Activated T-cell treated with anti-CD3 and anti-CD28 coated beads, Interleukin-2, amount 50 U/mL, for 1 hour (primary cell): ENCODE data around the gene RELN.

Experiments used
- DNase-seq: peaks from one replicate; pipeline ENCODE4 v3.0.0-alpha.2; 2020

The RELN gene

DNA sequence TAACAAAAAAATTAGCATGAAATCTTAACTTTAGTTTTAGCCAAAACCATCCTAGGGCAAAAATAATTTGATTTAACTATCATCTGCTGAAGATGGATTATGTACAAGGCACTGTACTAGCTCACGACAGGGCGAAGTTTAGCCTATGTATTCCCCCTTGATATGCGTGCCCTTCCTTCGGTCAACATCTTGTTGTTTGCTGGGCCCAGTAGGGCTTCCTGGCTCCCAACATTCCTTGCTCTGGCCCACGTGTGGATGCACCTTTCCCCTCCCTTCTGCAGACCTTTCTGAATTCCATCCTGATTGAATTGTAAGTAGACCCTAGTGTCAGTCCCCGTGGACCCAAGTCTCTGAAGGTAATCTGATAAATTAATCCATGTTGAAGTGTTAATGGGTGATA is 212.0 kb downstream of the RELN start:
- DNase-seq: no peak

DNA sequence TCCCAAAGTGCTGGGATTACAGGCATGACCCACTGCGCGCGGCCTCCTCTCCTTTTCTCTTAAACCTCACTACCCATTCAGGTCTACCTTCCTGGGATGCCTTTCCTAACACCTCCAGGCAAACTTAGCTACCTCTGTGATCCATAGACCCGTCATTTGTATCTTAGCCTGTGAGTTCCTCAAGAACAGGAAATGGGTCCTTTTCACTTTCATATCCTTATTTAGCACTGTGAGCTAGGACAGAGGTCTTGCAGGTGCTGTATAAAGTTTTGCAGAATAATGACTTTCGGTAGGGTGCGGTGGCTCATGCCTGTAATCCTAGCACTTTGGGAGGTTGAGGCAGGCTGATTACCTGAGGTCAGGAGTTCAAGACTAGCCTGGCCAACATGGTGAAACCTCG is 215.7 kb downstream of the RELN start:
- DNase-seq: no peak

DNA sequence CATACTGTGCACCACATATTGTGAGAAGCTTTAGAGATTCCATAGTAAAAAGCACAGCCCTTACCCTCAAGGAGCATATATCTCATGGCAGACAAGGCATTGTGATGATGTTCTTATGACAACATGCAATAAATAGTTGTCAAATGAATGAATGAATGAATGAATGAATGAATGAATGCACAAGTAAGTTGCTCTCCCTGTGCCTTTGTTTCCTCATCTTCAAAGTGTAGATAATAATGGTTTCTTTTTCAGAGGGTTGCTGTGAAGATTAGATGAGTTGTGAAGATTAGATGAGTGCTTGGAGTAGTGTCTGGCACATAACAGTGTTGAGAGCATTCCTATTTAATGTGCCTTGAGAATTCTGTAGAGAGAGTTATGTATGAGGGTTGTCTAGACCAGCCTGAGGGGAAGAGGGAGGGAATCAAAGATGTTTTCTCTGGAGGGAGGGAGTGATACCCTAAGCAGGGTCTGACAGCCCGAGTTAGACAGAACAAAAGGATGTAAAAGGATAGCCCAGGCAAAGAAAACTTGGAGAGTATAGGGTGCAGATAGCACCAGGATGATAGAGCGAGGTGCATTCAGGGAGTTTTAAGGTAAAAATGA is 217.2 kb downstream of the RELN start:
- no peak for DNase-seq

DNA sequence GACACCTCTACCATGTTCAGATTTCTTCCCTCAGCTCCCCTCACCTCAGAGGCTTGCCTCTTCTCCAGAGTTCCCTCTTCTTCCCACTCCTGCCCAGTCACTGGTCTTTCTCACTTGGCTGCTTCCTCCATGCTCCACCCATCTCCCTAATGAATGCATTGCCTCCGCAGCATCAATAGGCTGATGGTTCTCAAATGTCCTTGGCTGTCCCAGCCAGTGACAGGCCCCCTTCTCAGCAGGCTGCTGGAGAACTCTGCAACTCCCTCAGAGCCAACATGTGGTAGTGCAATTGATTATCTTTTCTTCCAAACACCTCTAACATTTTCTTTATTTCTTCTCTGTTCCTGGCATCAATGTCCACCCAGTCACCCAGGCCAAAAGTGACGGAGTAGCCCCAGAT is 218.2 kb downstream of the RELN start:
- no peak for DNase-seq

DNA sequence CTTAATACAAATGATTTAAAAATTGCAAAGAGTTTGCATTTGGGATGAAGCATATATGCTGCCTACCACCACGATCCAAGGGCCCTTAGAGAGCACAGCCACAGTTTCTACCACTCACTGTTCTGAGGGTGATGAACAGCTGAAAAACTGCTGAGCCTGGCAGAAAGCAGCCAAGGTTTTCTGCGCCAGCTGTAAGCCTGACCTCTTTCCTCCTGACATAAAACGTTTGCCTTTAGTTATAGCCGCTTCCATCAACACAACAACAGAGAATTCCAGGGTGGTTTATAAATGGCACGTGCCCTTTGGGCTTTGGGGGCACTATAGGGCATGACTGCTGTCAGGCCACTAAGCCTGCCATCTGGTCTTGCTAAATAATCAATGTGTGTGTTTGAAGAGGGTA is 222.8 kb downstream of the RELN start:
- DNase-seq: no peak

DNA sequence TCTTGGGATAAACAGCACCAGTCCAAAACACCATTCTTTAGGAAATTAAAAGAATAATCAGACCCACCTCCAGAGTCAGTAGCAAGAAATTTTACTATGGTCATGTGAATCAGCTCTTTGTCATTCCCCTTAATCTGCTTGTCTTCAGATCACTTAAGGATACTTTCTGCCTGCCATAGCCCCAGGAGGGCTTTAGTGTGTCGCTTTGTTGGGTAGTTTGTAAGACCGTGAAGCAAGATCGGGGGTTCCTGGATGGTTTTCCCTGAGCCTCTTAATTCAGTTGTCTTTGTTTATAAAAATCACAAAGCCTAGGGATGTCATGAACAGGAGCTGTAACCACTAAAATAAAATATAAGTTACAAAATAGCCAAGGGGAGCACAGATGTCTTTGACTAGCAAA is 223.6 kb downstream of the RELN start:
- no peak for DNase-seq

DNA sequence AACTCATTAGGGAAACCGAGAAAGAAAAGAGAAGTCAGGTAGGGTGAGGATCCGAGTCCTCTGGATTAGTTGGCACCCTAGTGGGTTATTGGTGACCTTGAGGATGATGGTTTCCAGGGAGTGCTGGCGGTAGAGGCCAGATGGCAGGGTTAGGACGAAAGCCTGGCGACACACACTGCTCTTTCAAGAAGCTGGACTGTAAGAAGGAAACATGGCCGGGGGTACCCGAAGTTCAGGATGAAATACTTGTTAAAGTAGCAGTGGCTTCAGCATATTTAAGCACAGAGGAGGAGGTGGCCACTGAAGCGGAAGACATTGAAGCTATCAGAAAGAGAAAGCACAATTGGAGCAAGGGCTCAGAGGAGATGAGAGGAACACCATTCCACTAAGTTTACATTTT is 224.6 kb downstream of the RELN start:
- DNase-seq: no peak

DNA sequence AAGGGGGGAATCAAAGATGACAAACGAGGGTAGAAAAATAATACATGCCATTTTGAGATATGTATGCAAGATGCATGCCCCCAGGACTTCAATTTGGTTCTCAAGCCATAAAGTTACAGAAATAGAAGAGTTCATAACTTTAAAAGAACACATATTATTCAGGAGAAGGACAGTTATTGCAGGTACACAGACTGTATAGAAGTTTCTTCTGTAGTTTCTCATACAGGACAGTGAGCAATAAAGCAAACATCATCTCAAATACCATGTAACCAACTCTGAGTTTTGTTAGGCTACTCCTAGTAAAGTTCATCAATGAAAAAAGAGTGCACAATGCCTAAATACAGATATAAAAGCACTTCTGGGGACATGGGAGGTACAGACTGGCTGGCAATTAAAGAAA is 226.6 kb downstream of the RELN start:
- no peak for DNase-seq

DNA sequence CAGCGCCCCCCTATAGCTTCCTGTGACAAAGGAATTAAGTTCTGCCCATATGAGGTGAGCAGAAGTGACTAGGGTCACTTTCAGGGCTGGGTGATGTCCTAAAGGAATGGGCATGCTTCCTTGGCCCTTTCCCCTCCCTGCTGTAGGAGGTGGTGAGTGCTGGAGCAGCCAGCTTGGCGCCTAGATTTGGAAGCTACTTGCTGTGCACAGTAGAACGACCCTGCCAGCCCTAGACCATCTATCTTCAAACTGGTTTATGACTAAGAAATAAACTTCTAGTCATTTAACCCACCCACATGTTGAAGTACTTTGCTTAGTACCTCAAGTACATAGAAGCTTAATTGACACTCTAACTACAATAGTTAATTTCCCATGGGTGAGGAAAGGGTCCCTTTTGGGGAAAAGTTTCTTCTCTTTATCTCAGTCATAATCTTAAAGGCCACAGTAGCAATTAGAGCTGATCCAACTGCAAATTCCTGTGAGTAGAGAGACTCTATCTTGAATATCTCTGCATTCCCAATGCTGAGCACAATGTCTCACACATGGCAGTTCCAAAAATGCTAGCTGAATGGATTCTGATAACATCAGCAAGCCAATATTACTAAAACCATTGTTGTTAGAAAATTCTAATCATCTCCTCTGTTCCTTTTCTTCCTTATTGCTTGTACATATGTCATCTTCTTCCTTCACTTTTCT is 227.2 kb downstream of the RELN start:
- no peak for DNase-seq

DNA sequence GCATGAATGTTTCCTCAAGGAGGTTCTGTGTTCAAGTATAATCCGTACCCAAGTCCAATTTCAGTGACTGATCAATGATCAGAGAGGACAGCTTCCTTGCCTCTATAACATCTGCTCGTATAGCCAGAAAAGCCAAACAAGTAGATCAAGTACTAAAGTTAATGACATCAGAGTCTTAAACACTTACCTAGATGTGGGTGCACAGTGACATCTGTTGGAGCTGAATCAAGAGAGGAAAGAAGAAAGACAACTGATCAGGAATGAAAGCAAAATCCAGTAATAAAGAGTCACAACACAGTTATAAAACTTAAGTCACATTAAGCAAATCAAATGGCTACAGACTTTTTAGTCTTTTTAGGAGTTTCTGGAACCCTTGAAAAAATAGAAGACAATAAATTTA is 236.5 kb downstream of the RELN start:
- DNase-seq: no peak

DNA sequence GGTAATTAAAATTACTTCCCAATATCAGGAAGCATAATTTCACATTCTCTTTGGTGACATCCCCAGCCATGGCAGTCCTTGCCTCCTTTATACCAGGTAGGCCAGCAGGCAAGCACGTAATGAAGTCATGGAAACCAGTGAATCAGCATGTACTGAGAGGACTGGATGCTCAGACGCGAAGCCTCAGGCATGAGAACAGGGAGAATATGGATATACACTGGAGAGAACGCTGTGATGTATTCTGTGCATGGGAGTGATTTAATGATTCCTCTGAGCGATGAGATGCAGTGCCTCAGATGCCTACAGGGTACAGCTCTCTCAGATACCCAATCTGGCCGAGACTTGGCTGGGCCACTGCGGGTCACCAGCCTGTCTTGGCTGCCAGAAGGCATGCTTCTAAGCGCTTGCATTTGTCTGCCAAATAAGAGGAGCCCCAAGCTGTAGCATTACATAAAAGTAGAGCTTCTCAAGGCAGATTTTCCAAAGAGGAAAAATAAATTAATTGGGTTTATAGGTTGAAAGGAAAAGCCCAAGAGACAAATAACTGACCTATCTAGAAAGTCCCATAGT is 238.1 kb downstream of the RELN start:
- DNase-seq: no peak

DNA sequence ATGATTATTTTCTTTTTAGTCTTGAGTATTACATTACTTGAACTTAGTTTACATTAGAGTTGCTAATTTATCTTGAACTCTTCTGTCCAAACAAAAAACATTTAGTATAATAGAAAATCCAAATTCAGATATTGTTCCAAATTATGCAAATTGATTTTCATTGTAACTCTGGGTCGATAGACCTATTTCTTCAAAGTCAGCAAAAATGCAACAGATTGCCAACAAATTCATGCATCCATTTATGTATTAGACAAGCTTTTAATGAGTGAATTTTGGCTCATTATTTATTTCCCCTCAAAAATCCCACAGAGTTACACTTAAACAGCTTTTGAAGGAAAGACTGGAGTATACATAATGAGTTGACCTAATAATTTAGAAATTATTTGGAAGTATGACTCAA is 240.8 kb downstream of the RELN start:
- no peak for DNase-seq

DNA sequence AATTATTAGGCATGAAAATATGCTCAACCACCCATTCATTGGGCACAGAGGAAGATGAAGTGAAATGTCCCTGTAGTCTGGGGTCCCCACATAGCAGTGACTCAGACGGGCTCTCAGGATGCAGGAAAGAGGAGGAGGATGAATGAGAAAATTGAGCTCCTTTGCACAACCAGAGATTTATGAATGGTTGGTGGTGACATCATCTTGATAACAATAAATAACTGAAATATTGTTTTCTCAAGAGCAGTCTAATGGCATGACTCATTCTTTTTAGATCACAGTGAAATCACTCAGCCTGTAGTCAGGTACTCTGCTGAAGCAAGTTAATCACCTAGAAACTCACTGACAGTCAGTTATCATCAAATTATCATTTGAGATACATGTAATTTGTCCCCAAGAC is 254.1 kb downstream of the RELN start:
- no peak for DNase-seq

DNA sequence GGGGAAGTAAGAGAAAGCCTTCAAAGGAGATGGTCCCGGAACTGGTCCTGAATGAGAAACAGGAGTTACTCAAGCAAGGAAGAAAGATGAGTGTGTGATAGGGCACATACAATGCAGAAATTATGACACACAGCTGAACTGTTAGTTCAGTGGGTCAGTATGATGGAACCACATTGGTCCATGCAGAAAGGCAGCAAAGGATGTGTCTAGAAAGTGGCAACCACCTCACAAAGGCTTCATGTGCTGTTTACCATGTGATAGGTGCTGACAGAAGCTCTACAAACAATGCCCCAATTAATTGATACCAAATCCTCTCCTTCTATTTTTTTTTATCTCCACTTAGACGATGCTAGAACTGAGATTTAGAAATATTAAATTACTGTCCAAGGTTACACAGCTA is 258.3 kb downstream of the RELN start:
- no peak for DNase-seq

DNA sequence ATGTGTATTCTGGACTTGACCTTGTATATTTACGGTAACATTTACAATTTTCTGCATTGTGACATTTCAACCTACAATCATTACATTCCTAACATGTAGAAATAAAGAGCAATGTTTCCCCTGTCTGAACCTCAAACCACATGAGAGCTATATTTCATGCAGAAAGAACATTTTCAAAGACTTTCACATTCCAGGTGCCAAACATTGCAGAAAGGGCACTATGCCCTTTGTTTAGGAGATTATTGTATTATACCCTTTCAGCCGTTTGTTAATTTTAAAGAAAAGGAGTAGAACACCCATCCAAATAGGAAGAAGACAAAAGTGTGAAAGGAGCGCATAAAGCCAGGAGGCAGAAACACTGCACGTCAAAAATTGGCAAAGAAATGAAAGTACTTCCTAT is 260.4 kb downstream of the RELN start:
- no peak for DNase-seq

DNA sequence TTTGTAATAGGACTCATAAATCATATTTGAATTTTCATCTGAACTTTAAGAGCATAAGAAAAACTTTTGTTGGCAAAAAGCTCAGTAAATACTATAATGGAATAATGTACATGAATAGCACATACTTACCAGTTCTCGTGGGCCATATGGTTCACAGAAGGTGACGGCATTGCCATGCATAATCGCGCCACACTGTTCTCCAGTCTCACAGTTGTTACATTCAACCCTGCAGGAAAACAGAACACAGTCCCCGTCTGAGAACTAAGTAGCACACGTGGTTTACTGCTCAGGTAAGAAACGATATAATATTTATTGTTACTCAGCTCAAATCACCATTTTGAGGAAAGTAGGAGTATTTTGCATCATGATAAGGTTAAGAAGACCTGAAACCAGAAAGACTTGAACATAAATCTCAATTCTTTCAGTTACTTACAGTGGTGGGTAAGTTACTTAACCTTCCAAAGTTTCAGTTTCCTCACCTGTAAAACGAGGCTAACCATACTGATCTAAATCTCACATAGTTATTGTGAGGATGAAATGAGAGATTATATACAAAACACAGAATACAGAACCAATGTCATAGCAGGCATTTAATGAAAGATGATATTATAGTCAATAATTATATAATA is 261.4 kb downstream of the RELN start:
- no peak for DNase-seq

DNA sequence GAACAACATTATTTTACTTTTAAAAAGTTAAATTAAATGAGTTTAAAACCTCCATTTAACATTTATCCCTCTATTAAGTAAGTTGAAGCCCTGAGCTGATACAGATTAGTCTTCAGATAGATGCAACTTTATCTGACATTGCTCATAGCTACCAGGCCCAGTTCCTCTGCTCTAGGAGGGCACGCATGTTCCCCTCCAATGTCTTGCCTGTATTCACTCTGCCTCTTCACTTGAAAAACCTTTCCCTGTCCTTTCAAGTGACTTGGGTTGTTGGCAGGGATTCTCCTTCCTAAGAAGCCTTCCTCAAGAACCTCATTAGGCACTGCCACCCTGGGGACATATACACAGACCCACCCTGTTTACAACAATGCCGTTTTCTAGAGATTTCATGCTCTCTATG is 270.4 kb downstream of the RELN start:
- DNase-seq: no peak

DNA sequence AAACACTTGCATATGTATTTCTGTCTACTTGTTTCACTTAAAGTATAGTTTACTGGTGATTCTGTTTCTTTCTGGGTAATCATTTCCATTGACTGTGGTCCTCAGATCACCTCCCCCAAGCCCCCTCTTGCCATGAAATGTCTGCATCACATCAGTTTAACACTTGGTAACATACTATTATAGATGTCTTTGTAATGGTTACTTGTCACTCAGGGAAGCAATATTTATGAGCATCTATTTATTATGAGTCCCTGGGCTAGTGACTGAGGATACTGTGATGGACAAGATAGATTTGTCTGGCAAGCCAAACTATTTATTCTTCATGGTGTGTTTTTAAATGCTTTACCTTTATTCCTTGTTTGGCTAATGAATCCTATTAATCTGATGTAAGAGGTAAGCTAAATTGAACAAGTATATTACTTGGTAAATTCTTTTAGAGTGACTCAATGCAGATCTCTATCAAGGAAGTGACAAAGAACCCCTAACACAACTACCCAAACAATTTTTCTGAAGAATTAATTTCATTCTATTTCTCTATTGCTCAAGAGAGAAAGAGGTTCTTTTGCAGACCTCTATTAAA is 270.9 kb downstream of the RELN start:
- no peak for DNase-seq

DNA sequence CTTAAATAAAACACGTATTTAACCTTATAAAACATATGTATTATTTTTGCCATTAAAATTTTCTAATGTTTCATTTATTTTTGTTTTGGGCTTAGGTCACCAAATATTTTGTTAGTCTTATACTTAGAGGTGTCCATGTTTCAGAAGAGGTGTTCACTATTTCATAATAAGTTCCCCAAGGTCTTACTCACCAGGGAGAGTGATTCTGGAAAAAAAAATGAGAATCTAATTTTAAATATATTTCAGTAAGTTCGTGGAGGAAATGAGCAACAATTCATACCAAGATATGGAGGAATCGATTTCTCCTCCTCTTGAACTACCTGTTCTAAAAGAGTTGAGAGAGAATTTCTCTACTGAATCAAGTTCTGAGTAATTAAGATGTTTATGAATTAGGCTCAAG is 271.9 kb downstream of the RELN start:
- DNase-seq: no peak

DNA sequence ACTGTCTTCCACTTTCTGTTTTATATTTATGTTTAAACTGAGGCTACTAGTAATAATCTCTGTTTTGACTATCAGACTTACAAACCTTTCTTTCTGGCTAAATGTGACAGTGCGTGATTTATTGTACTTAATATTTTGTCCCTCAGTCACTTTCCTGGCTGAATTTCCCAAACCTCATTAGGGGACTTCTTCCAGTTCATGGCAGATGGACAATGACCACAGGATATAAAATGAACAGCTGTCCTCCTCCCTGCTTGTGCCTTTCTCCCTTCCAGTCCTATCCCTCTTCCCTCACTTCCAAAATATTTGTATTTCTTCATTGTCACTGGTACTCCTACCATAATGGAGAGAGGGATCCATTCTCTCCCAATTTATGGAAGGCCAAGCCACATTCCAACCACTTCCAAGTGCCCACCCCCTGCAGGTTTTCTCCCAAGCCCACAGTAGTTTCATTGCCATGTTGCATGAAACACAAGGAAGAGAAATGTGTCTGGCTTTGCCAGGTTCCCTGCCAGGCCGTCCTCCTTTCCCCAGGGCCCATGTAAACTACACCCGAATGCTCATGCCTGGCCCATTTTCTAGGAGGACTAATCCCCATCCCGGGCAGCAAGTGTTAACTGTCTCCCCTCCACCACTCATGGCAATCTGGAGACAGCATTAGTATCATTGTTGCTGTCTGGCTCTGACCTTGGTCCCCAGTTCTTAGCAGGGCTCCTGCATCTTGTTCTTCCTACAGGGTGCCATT is 273.9 kb downstream of the RELN start:
- no peak for DNase-seq

DNA sequence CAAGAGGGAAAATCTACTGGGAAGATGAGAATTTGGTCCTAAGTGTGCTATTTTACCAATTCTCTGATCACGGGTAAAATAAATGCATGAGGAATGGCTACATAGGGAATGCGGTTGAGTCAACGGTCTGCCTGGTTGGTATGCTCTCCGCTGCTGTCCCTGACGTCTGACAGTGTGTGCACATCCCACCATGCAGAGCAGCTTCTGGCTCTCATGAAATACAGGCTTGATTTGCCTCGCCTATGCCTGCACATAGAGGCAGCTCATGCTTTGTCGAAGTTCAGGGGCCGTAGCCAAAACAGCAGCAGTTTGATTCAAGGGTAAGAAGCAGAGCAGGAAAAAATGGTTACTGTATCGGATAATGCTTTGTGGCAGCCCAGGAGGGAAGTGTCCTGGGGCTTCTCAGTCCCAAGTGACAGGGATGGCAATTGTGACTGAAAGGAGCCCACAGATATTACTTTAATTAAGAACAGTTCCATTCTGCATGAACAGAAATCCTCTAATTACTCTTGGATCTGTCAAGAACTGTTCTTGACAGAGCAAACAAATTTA is 275.0 kb downstream of the RELN start:
- no peak for DNase-seq

DNA sequence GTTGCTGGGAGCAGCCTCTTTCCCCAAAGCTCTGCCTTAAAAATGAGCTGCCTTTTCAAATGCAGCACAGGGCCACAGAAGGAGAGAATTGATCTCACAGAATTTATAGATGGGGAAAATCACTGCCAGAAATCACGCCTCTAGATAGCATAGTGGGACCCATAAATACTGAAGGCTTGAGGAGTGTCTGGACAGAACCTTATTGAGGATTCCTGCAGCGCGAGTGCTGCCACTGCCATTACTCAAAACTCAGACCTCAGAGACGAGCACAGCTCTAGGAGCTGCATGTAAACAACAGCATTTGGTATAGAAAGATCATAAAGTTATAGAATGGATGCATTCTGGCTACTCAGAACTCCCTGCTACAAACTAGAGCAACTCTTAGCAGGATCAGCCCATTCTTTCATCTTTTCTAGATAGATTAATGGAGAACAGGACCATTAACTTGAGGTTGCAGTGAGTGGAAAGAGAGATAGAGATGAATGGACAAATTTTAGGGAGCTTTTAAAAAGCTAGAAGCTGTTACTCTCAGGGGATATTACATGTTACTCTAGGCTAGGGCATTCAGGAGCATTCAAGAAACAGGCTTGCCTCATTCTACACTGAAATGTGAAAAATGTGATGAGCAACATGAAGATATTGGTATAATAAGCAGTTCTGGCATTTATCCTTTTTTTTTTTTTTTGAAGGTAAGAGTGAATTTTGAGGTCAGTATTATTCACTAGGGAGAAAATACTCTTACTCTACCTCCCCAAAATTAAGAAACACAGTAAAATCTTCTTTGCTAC is 276.3 kb downstream of the RELN start:
- DNase-seq: no peak
